IMR-90 (cell line): ENCODE data around the gene ZNF362.

ENCODE experiments used
- CHD1 ChIP-seq: IDR thresholded peaks from 2 replicates; pipeline ENCODE4 v1.6.1; 2012; ENCODE audit warnings: low read depth, low read length, improper control_type of control experiment
- MXI1 ChIP-seq: IDR thresholded peaks from 2 replicates; pipeline ENCODE4 v1.6.1; 2012; ENCODE audit warnings: low read depth, mild to moderate bottlenecking, low read length, moderate library complexity, borderline replicate concordance
- NFE2L2 ChIP-seq: fragments of 150-350 bp; IDR thresholded peaks from 2 replicates; pipeline ENCODE4 v1.6.1; 2016; ENCODE audit warnings: low read depth, mild to moderate bottlenecking, low read length
- POLR2A ChIP-seq: IDR thresholded peaks from 2 replicates; pipeline ENCODE4 v1.6.1; 2012; ENCODE audit warnings: mild to moderate bottlenecking, low read depth, low read length
- RAD21 ChIP-seq: IDR thresholded peaks from 2 replicates; pipeline ENCODE4 v1.6.1; 2012; ENCODE audit warnings: low read length, improper control_type of control experiment
- TF ChIP-seq, protein P1 (sequence below): conservative IDR thresholded peaks from 2 replicates; pipeline ENCODE4 v1.5.1; 2012; ENCODE audit warnings: mild to moderate bottlenecking, low read depth, low read length, improper control_type of control experiment
- TF ChIP-seq, protein P2 (sequence below): fragments of 150-350 bp; IDR thresholded peaks from 2 replicates; pipeline ENCODE4 v1.6.1; 2016; ENCODE audit warnings: low read depth, mild to moderate bottlenecking, low read length, moderate library complexity, borderline replicate concordance
- TF ChIP-seq, protein P3 (sequence below): fragments of 150-350 bp; IDR thresholded peaks from 2 replicates; pipeline ENCODE4 v1.6.1; 2017; ENCODE audit warnings: mild to moderate bottlenecking, antibody characterized with exemption, low read length, low read depth

DNA sequence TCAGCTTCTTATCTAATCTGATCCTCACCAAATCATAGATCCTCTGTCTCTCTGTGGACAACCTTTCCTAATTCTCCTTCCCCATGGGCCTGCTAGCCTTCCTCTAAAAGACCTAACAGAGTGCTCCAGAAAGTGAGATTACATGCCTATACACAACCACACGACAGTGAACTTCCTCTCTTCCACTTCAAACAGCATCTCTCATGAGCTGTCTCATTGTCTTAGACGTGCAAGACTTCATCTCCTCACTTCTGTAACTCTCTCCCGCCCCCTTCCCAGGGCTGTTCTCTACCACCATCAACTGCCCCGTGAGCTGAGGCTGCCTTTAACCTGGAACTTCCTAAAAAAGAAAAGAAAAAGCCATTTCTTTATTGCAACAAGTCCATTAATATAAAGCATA, 78.7 kb downstream of the ZNF362 start:
- TF ChIP-seq, protein P1, sequence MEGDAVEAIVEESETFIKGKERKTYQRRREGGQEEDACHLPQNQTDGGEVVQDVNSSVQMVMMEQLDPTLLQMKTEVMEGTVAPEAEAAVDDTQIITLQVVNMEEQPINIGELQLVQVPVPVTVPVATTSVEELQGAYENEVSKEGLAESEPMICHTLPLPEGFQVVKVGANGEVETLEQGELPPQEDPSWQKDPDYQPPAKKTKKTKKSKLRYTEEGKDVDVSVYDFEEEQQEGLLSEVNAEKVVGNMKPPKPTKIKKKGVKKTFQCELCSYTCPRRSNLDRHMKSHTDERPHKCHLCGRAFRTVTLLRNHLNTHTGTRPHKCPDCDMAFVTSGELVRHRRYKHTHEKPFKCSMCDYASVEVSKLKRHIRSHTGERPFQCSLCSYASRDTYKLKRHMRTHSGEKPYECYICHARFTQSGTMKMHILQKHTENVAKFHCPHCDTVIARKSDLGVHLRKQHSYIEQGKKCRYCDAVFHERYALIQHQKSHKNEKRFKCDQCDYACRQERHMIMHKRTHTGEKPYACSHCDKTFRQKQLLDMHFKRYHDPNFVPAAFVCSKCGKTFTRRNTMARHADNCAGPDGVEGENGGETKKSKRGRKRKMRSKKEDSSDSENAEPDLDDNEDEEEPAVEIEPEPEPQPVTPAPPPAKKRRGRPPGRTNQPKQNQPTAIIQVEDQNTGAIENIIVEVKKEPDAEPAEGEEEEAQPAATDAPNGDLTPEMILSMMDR, result no peak
- TF ChIP-seq POLR2A (no peak), NFE2L2 (no peak), RAD21 (no peak), MXI1 (no peak), CHD1 (no peak)
- TF ChIP-seq, protein P2, sequence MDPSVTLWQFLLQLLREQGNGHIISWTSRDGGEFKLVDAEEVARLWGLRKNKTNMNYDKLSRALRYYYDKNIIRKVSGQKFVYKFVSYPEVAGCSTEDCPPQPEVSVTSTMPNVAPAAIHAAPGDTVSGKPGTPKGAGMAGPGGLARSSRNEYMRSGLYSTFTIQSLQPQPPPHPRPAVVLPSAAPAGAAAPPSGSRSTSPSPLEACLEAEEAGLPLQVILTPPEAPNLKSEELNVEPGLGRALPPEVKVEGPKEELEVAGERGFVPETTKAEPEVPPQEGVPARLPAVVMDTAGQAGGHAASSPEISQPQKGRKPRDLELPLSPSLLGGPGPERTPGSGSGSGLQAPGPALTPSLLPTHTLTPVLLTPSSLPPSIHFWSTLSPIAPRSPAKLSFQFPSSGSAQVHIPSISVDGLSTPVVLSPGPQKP, result no peak
- TF ChIP-seq, protein P3, sequence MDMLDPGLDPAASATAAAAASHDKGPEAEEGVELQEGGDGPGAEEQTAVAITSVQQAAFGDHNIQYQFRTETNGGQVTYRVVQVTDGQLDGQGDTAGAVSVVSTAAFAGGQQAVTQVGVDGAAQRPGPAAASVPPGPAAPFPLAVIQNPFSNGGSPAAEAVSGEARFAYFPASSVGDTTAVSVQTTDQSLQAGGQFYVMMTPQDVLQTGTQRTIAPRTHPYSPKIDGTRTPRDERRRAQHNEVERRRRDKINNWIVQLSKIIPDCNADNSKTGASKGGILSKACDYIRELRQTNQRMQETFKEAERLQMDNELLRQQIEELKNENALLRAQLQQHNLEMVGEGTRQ, result no peak
